ENCODE measurements around the gene LPCAT1. TPM values are rescaled to one million over a fixed set of nuclear protein-coding genes. Genes with fewer than 3 reads are reported as not detected.

The LPCAT1 gene
- total and polyA plus RNA-seq, 2 of the 13 experiments (the other 11 are each of a cell fraction or from before 2014, with no cell fraction given): 29.8 to 90.6 TPM

DNA sequence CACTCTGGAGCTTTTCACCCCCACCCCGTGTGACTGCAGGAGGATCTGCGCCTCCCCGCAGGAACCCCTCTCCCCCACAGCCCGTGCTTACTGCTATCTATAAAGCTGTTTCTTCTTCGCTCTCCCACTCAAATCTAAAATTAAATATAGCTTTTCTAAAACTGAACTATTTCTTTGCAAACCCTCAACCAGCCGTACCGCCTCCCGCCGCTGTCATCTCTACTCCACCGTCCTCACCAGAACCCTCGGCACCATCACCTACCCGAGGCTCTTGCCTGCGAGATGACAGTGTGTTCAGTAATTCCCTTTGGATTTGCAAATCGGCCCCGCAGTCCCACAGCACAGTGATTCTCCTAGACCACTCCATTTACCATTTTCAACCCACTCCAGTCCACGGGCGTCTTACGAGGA, 13.6 kb downstream of the LPCAT1 start:
- Histone ChIP-seq H3K27me3 (ENCODE audit: control insufficient read depth in 1 of 2, insufficient read depth in 2 of 2, low read length in 2 of 2) (no peaks in the 10 kb centered on the region), H2AFZ (ENCODE audit: low read length) (no peak overlapping the region), H3K36me3 (replicated peaks in 1 of 2; ENCODE audit: control insufficient read depth in 1 of 2, insufficient read depth in 2 of 2, low read length in 2 of 2) (peaks cover 23 to 51% of the 10 kb centered on the region in 2 experiments), H4K20me1 (ENCODE audit: insufficient read depth, low read length) (peaks cover 83% of the 10 kb centered on the region), H3K4me1 (ENCODE audit: insufficient read depth, low read length) (peaks cover 29% of the 10 kb centered on the region), H3K9me3 (ENCODE audit: low read length) (no peaks in the 10 kb centered on the region), H3K4me3 (replicated peaks in 1 of 3; ENCODE audit: insufficient read depth in 1 of 3, low read depth in 2 of 3, low read length in 3 of 3) (no peak overlapping the region), H3K27ac (ENCODE audit: extremely low read length, insufficient read depth, low read length) (no peak overlapping the region), H3K9ac (ENCODE audit: insufficient read depth, low read depth, low read length) (no peak overlapping the region), H3K79me2 (ENCODE audit: insufficient read depth, low read length) (peaks cover 94% of the 10 kb centered on the region), H3K4me2 (ENCODE audit: low read depth, low read length) (no peak overlapping the region)
- in situ Hi-C loops (cut with HindIII; ENCODE audit: extremely low pct_ligation_motif_present, low pct_unique_long_range_greater_than_20kb) (loop anchor here (25.0 kb wide), 1 partner anchor 127 kb away; no protein-coding TSS in a partner anchor), intact Hi-C loops (cut with micrococcal nuclease; ENCODE audit: unreplicated experiment) (no loop called here)
- DNase-seq (ENCODE audit: low spot score) (no peak), FAIRE-seq (no peak), ATAC-seq (no peak)
- TF ChIP-seq JUN (CRISPR knock-in tag; IDR thresholded peaks at IDR 0.05): no peak
- TF ChIP-seq PCBP2 (optimal IDR thresholded peaks at IDR 0.05; ENCODE audit: low read depth, low read length, poor library complexity, severe bottlenecking): no peak
- ChIA-PET CTCF (ENCODE audit: low intra/inter-chr PET ratio, low total read pairs) (no interaction called here), POLR2A (no interaction called here)
- no TSS peak for BruUV-seq (replicated peaks)
- WGBS (ENCODE audit: low lambda C conversion rate): 96% methylated on average over 18 of the region's 18 CpGs

GRCh38 chr5:1509346-1510085, 14.2 kb downstream of the LPCAT1 start:
- BruUV-seq (replicated peaks): no TSS peak
- intact Hi-C loops (cut with micrococcal nuclease; ENCODE audit: unreplicated experiment): no loop called here
- H3K36me3 ChIP-seq (replicated peaks in 1 of 2; ENCODE audit: control insufficient read depth in 1 of 2, insufficient read depth in 2 of 2, low read length in 2 of 2): peaks cover 23 to 46% of the 10 kb centered on the region in 2 experiments

More at GRCh38 chr5:1509346-1510085, 14.2 kb downstream of the LPCAT1 start:
- no peak overlapping the region for H2AFZ ChIP-seq (ENCODE audit: low read length)
- H3K4me1 ChIP-seq (ENCODE audit: insufficient read depth, low read length): peaks cover 23% of the 10 kb centered on the region
- peaks cover 86% of the 10 kb centered on the region for H4K20me1 ChIP-seq (ENCODE audit: insufficient read depth, low read length)
- H3K4me3 ChIP-seq (replicated peaks in 1 of 3; ENCODE audit: insufficient read depth in 1 of 3, low read depth in 2 of 3, low read length in 3 of 3): no peak overlapping the region
- TF ChIP-seq AGO2 (optimal IDR thresholded peaks at IDR 0.05; ENCODE audit: low read depth, low read length) (peak; percentile 23), NR0B2 (CRISPR knock-in tag; IDR thresholded peaks at IDR 0.05) (no peak), HNF1B (CRISPR knock-in tag; IDR thresholded peaks at IDR 0.05) (no peak), ZBTB37 (CRISPR knock-in tag; IDR thresholded peaks at IDR 0.05) (no peak)
- no peaks in the 10 kb centered on the region for H3K9me3 ChIP-seq (ENCODE audit: low read length)
- no peak overlapping the region for H3K27ac ChIP-seq (ENCODE audit: extremely low read length, insufficient read depth, low read length)
- no peak overlapping the region for H3K4me2 ChIP-seq (ENCODE audit: low read depth, low read length)
- 93% methylated on average over 30 of the region's 30 CpGs for WGBS (ENCODE audit: low lambda C conversion rate)
- FAIRE-seq: no peak
- in situ Hi-C loops (cut with HindIII; ENCODE audit: extremely low pct_ligation_motif_present, low pct_unique_long_range_greater_than_20kb): loop anchor here (25.0 kb wide), 1 partner anchor 128 kb away; no protein-coding TSS in a partner anchor
- no peak for ATAC-seq
- no peak for DNase-seq (ENCODE audit: low spot score)
- no peaks in the 10 kb centered on the region for H3K27me3 ChIP-seq (ENCODE audit: control insufficient read depth in 1 of 2, insufficient read depth in 2 of 2, low read length in 2 of 2)
- ChIA-PET CTCF (ENCODE audit: low intra/inter-chr PET ratio, low total read pairs) (no interaction called here), POLR2A (no interaction called here)
- H3K9ac ChIP-seq (ENCODE audit: insufficient read depth, low read depth, low read length): no peak overlapping the region
- H3K79me2 ChIP-seq (ENCODE audit: insufficient read depth, low read length): peaks cover 94% of the 10 kb centered on the region

Measured in HepG2 (cell line).